Fibroblast of villous mesenchyme (primary cell): ENCODE measurements around the gene USP8. TPM values are rescaled to one million over a fixed set of nuclear protein-coding genes. Genes with fewer than 3 reads are reported as not detected.

Experiments used
- DNase-seq: peaks from one replicate; pipeline ENCODE4 v3.0.0-alpha.2; 2010; ENCODE audit warnings: low read depth
- H3K4me3 ChIP-seq: 2 replicates; pipeline ENCODE4 v1.5.1; 2011; ENCODE audit warnings: low read depth, mild to moderate bottlenecking, low read length
- total RNA-seq: library from RNA; depleted of rRNA; stranded (reverse); fragments of >200 nt; gene quantifications from 2 replicates; pipeline ENCODE4 v1.2.3, GENCODE V29; 2012
- TF ChIP-seq, protein P1 (sequence below): IDR thresholded peaks from 2 replicates; pipeline ENCODE4 v1.5.1; 2012; ENCODE audit warnings: low read depth, mild to moderate bottlenecking, low read length; ENCODE audit not compliant: insufficient read depth

USP8 gene
- total RNA-seq, 1 donor, result 54.0 TPM

DNA sequence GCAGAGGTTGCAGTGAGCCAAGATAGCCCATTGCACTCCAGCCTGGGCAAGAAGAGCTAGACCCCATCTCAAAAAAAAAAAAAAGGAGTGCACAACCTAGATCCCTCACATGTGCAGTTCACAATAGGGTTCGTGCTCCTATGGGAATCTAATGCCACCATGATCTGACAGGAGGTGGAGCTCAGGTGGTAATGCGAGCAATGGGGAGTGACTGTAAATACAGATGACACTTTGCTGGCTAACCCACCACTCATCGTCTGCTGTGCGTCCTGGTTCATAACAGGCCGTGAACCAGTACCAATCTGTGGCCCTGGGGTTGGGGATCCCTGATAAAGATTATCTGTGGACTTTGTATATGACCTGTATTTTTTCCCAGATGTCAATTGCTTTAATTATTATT is 16.7 kb downstream of the USP8 start:
- no peak overlapping the region for H3K4me3 ChIP-seq
- TF ChIP-seq, protein P1, sequence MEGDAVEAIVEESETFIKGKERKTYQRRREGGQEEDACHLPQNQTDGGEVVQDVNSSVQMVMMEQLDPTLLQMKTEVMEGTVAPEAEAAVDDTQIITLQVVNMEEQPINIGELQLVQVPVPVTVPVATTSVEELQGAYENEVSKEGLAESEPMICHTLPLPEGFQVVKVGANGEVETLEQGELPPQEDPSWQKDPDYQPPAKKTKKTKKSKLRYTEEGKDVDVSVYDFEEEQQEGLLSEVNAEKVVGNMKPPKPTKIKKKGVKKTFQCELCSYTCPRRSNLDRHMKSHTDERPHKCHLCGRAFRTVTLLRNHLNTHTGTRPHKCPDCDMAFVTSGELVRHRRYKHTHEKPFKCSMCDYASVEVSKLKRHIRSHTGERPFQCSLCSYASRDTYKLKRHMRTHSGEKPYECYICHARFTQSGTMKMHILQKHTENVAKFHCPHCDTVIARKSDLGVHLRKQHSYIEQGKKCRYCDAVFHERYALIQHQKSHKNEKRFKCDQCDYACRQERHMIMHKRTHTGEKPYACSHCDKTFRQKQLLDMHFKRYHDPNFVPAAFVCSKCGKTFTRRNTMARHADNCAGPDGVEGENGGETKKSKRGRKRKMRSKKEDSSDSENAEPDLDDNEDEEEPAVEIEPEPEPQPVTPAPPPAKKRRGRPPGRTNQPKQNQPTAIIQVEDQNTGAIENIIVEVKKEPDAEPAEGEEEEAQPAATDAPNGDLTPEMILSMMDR, result no peak
- no peak for DNase-seq

DNA sequence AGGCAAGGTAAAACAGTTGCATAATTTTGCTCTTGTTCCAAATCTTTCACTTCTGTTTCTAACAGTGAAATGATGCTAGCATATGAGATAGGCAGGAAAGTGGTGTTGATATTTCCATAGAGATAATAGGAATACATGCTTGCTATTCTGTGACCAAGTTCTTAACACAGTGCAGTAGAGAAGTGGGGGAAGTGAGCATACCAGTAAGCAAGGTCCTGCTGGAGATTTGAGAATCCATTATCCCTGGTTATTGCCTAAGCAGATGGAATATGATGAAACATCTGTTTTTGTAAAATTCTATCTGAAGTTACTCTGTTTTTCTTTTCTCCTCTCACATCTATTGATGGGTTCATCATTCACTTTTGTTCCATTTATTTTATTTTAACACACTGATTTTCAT is 28.7 kb downstream of the USP8 start:
- peak; percentile 70 for DNase-seq
- TF ChIP-seq, protein P1, result no peak
- H3K4me3 ChIP-seq, result no peak overlapping the region

DNA sequence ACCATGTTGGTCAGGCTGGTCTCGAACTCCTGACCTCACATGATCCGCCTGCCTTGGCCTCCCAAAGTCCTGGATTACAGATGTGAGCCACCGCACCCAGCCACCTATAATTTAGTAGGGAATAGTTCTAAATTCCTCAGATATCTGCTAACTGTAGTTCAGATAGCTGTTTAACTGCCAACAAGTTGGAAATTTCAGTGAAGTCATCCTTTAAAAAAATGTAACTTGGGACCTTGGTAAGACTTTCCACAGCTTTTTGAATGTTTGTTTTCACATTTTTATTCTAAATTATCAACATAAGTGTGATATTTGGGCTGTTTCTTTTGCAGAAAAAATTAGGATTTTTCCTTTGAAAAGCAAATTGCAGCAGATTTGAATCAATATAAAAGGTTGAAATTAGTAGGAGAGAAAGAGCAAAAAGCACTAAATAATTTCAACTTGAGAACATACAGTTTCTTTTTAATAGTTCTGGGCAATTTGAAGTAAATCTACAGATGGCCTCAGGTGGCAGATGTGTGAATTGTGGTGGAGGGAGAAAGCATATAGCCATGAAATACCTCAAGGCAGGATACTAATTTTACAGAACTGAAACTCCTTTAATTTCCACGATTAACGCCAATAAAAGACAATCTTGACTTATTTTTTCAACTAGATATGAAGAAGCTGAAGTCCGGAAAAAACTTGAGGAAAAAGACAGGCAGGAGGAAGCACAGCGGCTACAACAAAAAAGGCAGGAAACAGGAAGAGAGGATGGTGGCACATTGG is 34.3 kb downstream of the USP8 start:
- H3K4me3 ChIP-seq, result no peak overlapping the region
- DNase-seq, result peak; percentile 7
- TF ChIP-seq, protein P1, result no peak

DNA sequence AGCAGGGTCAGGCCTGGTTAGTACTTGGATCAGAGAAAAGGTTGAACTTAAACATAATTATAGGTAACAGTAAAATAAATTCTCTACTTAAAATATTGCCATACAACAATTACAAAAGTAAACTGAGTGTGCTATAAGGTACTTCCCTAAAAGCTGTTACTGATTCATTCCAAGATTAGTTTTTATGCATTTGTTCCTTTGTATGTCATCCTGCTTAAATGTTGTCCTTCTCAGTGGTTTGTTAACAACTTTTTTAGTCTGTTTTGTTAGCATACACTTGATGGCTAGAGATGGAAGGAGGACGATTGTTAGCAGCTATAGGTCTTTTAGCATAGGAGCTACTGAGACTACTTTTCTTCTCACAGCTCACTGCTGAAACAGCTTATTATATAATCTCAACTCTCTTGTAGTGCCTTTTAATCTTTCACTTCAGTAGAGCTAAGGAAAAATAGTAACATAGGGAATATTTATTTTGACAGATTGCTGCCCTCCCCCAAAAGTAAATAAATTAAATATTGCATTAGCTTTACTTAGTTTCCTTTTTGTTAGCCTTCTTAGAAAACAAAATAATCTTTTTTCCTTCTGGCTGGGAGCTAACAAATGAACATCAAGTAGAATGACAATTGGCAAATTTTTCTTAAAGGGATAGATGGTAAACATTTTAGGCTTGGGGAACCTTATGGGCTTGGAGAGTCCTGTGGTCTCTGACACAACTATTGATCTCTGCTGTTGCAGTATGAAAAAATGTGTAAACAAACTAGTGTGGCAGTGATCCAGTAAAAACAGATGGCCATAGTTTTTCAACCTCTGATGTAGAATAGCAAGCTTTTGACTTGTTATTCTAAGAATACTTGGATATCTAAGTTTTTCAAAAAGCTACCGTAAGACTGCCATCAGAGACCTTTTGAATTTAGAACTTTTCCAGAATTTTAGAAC is 39.5 kb downstream of the USP8 start:
- no peak overlapping the region for H3K4me3 ChIP-seq
- DNase-seq, result peak; percentile 88
- TF ChIP-seq, protein P1, result no peak

DNA sequence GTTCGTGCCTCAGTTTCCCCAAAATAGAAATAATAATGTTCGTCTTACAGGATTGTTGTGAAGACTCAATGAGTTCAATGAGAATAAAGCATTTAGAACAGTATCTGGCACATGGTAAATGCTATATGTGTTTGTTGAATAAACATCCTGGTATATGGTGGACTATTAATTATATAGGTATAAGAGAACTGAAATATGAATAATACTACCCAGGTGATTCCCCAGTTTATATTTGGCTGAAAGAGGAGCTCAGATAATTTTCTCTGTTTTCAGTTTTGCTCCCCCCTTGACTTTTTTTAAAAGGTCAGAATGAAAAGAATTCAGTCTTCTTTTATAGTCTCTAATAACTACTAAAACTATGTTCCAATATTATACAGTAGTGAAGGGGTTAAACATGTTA is 46.9 kb downstream of the USP8 start:
- TF ChIP-seq, protein P1, result no peak
- H3K4me3 ChIP-seq, result no peak overlapping the region
- DNase-seq, result no peak

DNA sequence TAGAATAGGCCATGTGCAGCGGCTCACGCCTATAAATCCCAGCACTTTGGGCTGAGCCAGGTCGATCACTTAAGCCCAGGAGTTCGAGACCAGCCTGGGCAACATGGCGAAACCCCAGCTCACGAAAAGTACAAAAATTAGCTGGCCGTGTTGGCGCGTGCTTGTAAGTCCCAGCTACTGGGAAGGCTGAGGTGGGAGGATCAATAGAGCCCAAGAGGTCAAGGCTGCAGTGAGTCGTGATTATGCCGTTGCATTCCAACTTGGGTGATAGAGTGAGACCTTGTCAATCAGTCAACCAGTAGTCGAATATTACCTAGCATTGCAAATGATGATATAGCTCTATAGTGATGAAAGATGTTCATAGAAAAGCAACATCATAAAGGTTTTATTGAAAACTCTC is 51.9 kb downstream of the USP8 start:
- no peak overlapping the region for H3K4me3 ChIP-seq
- DNase-seq, result no peak
- TF ChIP-seq, protein P1, result no peak
